HepG2 (cell line): ENCODE measurements around the gene RRAS. TPM values are rescaled to one million over a fixed set of nuclear protein-coding genes. Genes with fewer than 3 reads are reported as not detected.
A peak's percentile ranks its signal among the peaks of the same experiment; 100 is the strongest.

Source experiments
- AGO2 ChIP-seq: fragments of 200-400 bp; formaldehyde crosslinking; optimal IDR thresholded peaks from 2 replicates; pipeline ENCODE3; 2017; ENCODE audit warnings: mild to moderate bottlenecking, low read depth, low read length, moderate library complexity
- ARNT ChIP-seq: fragments of 450-650 bp; IDR thresholded peaks from 2 replicates; pipeline ENCODE4 v1.6.1; 2017
- CENPX ChIP-seq: sonication (generic); formaldehyde crosslinking; IDR thresholded peaks from 2 replicates; pipeline ENCODE4 v1.9.0; 2021; ENCODE audit warnings: mild to moderate bottlenecking, missing genetic modification reagents, moderate library complexity
- CREB1 ChIP-seq, 2 experiments: fragments of 450-650 bp in 1 of 2; IDR thresholded peaks; 2 replicates each; pipeline ENCODE4 v1.6.1; 2016 to 2017; ENCODE audit warnings: control low read depth in 1 of 2, mild to moderate bottlenecking in 1 of 2, missing compliant biosample characterization in 1 of 2, missing genetic modification characterization in 1 of 2
- HNF4G ChIP-seq, 2 experiments: sonication (generic) in 1 of 2; formaldehyde crosslinking in 1 of 2; IDR thresholded peaks; 2 replicates each; pipeline versions ENCODE4 v1.4.0 to v1.6.1; 2011 to 2020; ENCODE audit warnings: borderline replicate concordance in 2 of 2, low read depth in 2 of 2, mild to moderate bottlenecking in 2 of 2, low read length in 1 of 2, missing genetic modification reagents in 1 of 2, moderate library complexity in 1 of 2
- ISL2 ChIP-seq: sonication (generic); formaldehyde crosslinking; IDR thresholded peaks from 2 replicates; pipeline ENCODE4 v1.5.0; 2020; ENCODE audit warnings: missing genetic modification reagents
- MAFK ChIP-seq, 2 experiments: IDR thresholded peaks in 1 of 2; conservative IDR thresholded peaks in 1 of 2; 2 replicates each; pipeline ENCODE4 v1.6.1; 2011; ENCODE audit warnings: improper control_type of control experiment in 2 of 2, low read length in 2 of 2
- PITX1 ChIP-seq: sonication (generic); formaldehyde crosslinking; IDR thresholded peaks from 2 replicates; pipeline ENCODE4 v1.5.1; 2020; ENCODE audit warnings: mild to moderate bottlenecking, missing genetic modification reagents
- RFX1 ChIP-seq: fragments of 450-650 bp; IDR thresholded peaks from 2 replicates; pipeline ENCODE4 v1.6.1; 2017
- SAFB2 ChIP-seq: sonication (generic); formaldehyde crosslinking; IDR thresholded peaks from 2 replicates; pipeline ENCODE4 v1.5.1; 2020; ENCODE audit warnings: missing genetic modification reagents, low read depth, mild to moderate bottlenecking, borderline replicate concordance
- TCF7L2 ChIP-seq: IDR thresholded peaks from 2 replicates; pipeline ENCODE4 v1.6.1; 2011; ENCODE audit warnings: mild to moderate bottlenecking, low read depth, low read length, moderate library complexity
- U2AF1 ChIP-seq: fragments of 200-400 bp; formaldehyde crosslinking; optimal IDR thresholded peaks from 2 replicates; pipeline ENCODE3; 2017; ENCODE audit warnings: mild to moderate bottlenecking, low read depth, low read length
- ZNF160 ChIP-seq: sonication (generic); formaldehyde crosslinking; IDR thresholded peaks from 2 replicates; pipeline ENCODE4 v1.8.0; 2022; ENCODE audit warnings: mild to moderate bottlenecking, inconsistent platforms, missing genetic modification reagents
- ZNF451 ChIP-seq: sonication (generic); formaldehyde crosslinking; IDR thresholded peaks from 2 replicates; pipeline ENCODE4 v1.5.0; 2020; ENCODE audit warnings: mild to moderate bottlenecking, missing genetic modification reagents
- ZNF672 ChIP-seq: sonication (generic); formaldehyde crosslinking; IDR thresholded peaks from 2 replicates; pipeline ENCODE4 v1.8.1; 2022; ENCODE audit warnings: missing genetic modification reagents
- ZNF777 ChIP-seq: sonication (generic); formaldehyde crosslinking; IDR thresholded peaks from 2 replicates; pipeline ENCODE4 v1.4.0; 2020; ENCODE audit warnings: missing genetic modification reagents
- ZSCAN12 ChIP-seq: sonication (generic); formaldehyde crosslinking; IDR thresholded peaks from 2 replicates; pipeline ENCODE4 v1.9.0; 2021; ENCODE audit warnings: mild to moderate bottlenecking, missing genetic modification reagents
- polyA plus RNA-seq, 8 experiments: library from polyadenylated mRNA; depleted of rRNA in 3 of 8; stranded (reverse) in 7 of 8; unstranded in 1 of 8; fragments of >200 nt; fragmentation: Illumina TruSeq in 4 of 8; extraction: Trizol in 4 of 8; gene quantifications; 2 replicates each; pipeline versions ENCODE4 v1.2.1 to v1.2.3, GENCODE V29; 2011 to 2016; ENCODE audit warnings: low read depth in 4 of 8, missing spikeins in 1 of 8, mixed read lengths in 1 of 8; ENCODE audit not compliant: insufficient read depth in 1 of 8
- total RNA-seq, 5 experiments: library from RNA; depleted of rRNA; stranded (reverse); fragments of >200 nt; fragmentation: Illumina TruSeq; extraction: Trizol; gene quantifications; 2 replicates each; pipeline ENCODE4 v1.2.3, GENCODE V29; 2016; ENCODE audit warnings: low read depth in 1 of 5
- TF ChIP-seq, protein P1 (sequence below): IDR thresholded peaks from 2 replicates; pipeline ENCODE4 v1.6.1; 2016; ENCODE audit warnings: low read depth, borderline replicate concordance
- TF ChIP-seq, protein P2 (sequence below), 2 experiments: sonication (generic) in 1 of 2; formaldehyde crosslinking in 1 of 2; IDR thresholded peaks; 2 replicates each; pipeline versions ENCODE4 v1.4.0 to v1.6.1; 2016 to 2020; ENCODE audit warnings: borderline replicate concordance in 1 of 2, low read depth in 1 of 2, mild to moderate bottlenecking in 1 of 2, missing genetic modification reagents in 1 of 2
- TF ChIP-seq, protein P3 (sequence below): sonication (generic); formaldehyde crosslinking; conservative IDR thresholded peaks from 2 replicates; pipeline ENCODE4 v1.8.0; 2022; ENCODE audit warnings: mild to moderate bottlenecking, moderate library complexity, missing genetic modification reagents
- TF ChIP-seq, protein P4 (sequence below): sonication (generic); formaldehyde crosslinking; IDR thresholded peaks from 2 replicates; pipeline ENCODE4 v1.4.0; 2020; ENCODE audit warnings: missing genetic modification reagents

RRAS gene
- total and polyA plus RNA-seq, 2 of the 13 experiments (the other 11 are each of a cell fraction or from before 2014, with no cell fraction given): 1.5 to 12.0 TPM

DNA sequence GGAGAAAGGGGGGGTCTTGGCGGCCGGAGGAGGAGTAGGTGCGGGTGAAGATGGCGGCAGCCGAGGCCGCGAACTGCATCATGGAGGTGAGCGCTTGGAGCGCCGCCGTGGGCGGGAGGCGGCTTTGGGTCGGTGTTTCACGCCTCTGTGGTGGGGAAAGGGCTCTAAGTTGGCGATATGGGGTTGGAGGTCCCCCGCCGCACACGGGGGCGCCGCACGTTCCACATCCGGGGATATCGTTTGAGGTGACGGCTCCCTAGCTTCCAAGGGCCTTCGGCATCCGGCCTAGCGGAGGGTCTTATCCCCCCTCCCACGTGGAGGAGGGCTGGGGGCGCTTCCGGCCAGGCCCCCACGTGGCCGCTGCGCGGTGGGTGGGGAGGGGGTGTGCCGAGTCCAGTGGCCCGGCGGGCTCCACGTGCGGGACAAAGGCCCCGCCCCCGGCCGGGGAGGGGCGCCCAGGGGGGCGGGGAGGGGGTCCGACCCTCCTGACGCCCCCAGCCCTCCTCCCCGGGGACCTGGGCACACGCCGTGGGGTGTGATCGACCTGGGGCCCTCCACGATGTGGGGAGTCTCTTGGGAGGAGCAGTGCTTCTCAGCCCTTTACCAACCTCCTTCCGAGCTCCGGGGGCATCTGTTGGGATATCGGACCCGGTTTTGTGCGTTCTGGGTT lies 37.4 kb upstream of the RRAS start, which contains the start of gene PRMT1 (continued):
- TF ChIP-seq ZNF777 (CRISPR knock-in tag): no peak
- TF ChIP-seq ARNT: no peak
- TF ChIP-seq, protein P1, sequence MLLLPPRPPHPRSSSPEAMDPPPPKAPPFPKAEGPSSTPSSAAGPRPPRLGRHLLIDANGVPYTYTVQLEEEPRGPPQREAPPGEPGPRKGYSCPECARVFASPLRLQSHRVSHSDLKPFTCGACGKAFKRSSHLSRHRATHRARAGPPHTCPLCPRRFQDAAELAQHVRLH (CRISPR knock-in tag): peak; percentile 66; the same call in 1 of the 2 replicates
- TF ChIP-seq, protein P2, sequence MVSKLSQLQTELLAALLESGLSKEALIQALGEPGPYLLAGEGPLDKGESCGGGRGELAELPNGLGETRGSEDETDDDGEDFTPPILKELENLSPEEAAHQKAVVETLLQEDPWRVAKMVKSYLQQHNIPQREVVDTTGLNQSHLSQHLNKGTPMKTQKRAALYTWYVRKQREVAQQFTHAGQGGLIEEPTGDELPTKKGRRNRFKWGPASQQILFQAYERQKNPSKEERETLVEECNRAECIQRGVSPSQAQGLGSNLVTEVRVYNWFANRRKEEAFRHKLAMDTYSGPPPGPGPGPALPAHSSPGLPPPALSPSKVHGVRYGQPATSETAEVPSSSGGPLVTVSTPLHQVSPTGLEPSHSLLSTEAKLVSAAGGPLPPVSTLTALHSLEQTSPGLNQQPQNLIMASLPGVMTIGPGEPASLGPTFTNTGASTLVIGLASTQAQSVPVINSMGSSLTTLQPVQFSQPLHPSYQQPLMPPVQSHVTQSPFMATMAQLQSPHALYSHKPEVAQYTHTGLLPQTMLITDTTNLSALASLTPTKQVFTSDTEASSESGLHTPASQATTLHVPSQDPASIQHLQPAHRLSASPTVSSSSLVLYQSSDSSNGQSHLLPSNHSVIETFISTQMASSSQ (IDR thresholded peaks at IDR 0.05; ENCODE audit: low read depth): no peak
- TF ChIP-seq, protein P2 (CRISPR knock-in tag; IDR thresholded peaks at IDR 0.05; ENCODE audit: borderline replicate concordance): peak; percentile 46; the same call in 1 of the 2 replicates
- no peak for TF ChIP-seq TCF7L2
- TF ChIP-seq, protein P3, sequence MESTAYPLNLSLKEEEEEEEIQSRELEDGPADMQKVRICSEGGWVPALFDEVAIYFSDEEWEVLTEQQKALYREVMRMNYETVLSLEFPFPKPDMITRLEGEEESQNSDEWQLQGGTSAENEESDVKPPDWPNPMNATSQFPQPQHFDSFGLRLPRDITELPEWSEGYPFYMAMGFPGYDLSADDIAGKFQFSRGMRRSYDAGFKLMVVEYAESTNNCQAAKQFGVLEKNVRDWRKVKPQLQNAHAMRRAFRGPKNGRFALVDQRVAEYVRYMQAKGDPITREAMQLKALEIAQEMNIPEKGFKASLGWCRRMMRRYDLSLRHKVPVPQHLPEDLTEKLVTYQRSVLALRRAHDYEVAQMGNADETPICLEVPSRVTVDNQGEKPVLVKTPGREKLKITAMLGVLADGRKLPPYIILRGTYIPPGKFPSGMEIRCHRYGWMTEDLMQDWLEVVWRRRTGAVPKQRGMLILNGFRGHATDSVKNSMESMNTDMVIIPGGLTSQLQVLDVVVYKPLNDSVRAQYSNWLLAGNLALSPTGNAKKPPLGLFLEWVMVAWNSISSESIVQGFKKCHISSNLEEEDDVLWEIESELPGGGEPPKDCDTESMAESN (CRISPR knock-in tag): peak; percentile 52; the same call in 1 of the 2 replicates
- TF ChIP-seq CENPX (CRISPR knock-in tag): no peak
- peak; percentile 15; the same call in 1 of the 2 replicates for TF ChIP-seq ZNF160
- peak; percentile 54 for TF ChIP-seq ISL2 (CRISPR knock-in tag)
- no peak for TF ChIP-seq ZNF672 (CRISPR knock-in tag)
- no peak for TF ChIP-seq SAFB2
- TF ChIP-seq ZSCAN12: no peak
- TF ChIP-seq U2AF1: no peak
- no peak for TF ChIP-seq MAFK (conservative IDR thresholded peaks at IDR 0.05 in 1 of 2, IDR thresholded peaks at IDR 0.05 in 1 of 2; ENCODE audit: low read length in 2 of 2)
- no peak for TF ChIP-seq ZNF451 (CRISPR knock-in tag)
- no peak for TF ChIP-seq CREB1 (IDR thresholded peaks at IDR 0.05)
- no peak for TF ChIP-seq CREB1 (CRISPR knock-in tag; IDR thresholded peaks at IDR 0.05)
- TF ChIP-seq, protein P4, sequence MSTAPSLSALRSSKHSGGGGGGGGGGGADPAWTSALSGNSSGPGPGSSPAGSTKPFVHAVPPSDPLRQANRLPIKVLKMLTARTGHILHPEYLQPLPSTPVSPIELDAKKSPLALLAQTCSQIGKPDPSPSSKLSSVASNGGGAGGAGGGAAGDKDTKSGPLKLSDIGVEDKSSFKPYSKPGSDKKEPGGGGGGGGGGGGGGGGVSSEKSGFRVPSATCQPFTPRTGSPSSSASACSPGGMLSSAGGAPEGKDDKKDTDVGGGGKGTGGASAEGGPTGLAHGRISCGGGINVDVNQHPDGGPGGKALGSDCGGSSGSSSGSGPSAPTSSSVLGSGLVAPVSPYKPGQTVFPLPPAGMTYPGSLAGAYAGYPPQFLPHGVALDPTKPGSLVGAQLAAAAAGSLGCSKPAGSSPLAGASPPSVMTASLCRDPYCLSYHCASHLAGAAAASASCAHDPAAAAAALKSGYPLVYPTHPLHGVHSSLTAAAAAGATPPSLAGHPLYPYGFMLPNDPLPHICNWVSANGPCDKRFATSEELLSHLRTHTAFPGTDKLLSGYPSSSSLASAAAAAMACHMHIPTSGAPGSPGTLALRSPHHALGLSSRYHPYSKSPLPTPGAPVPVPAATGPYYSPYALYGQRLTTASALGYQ (CRISPR knock-in tag): no peak
- TF ChIP-seq RFX1: no peak
- no peak for TF ChIP-seq HNF4G (IDR thresholded peaks at IDR 0.05; ENCODE audit: borderline replicate concordance, low read depth, low read length)
- no peak for TF ChIP-seq HNF4G (CRISPR knock-in tag; IDR thresholded peaks at IDR 0.05; ENCODE audit: borderline replicate concordance, low read depth)
- TF ChIP-seq AGO2: peak; percentile 82
- no peak for TF ChIP-seq PITX1 (CRISPR knock-in tag)
